Nephron progenitor cell (in vitro differentiated cells): ENCODE results near the gene TMEM255B.

Experiments used
- DNase-seq: peaks from one replicate; pipeline ENCODE4 v3.0.0; 2021
- H3K27ac Mint-ChIP-seq: 2 replicates; pipeline ENCODE4 v1.8.0; 2021; ENCODE audit warnings: mild to moderate bottlenecking, moderate library complexity, mixed read lengths
- H3K27me3 Mint-ChIP-seq: 2 replicates; pipeline ENCODE4 v1.8.0; 2021; ENCODE audit warnings: mild to moderate bottlenecking, low read depth, mixed read lengths; ENCODE audit not compliant: poor library complexity
- H3K36me3 Mint-ChIP-seq: 2 replicates; pipeline ENCODE4 v1.8.0; 2021; ENCODE audit warnings: low read depth, mixed read lengths
- H3K4me1 Mint-ChIP-seq: 2 replicates; pipeline ENCODE4 v1.8.0; 2021; ENCODE audit warnings: mixed read lengths
- H3K4me3 Mint-ChIP-seq: 2 replicates; pipeline ENCODE4 v1.8.0; 2021; ENCODE audit warnings: mild to moderate bottlenecking, moderate library complexity, mixed read lengths
- H3K9me3 Mint-ChIP-seq: 2 replicates; pipeline ENCODE4 v1.8.0; 2021; ENCODE audit warnings: mild to moderate bottlenecking, moderate library complexity, mixed read lengths
- CTCF ChIP-seq: fragments of 200-600 bp; sonication (generic); IDR thresholded peaks from 2 replicates; pipeline ENCODE4 v1.5.0; 2021; ENCODE audit warnings: antibody characterized with exemption

TMEM255B gene

GRCh38 chr13:113859311-113860050, 100.5 kb downstream of the TMEM255B start:
- Mint-ChIP-seq H3K36me3 (no peaks in the 10 kb centered on the region), H3K4me3 (peak overlapping the region; percentile 32), H3K4me1 (peaks cover 45% of the 10 kb centered on the region), H3K27ac (no peak overlapping the region), H3K9me3 (peaks cover under 1% of the 10 kb centered on the region), H3K27me3 (peaks cover 53% of the 10 kb centered on the region)
- TF ChIP-seq CTCF = no peak
- DNase-seq = no peak

- no peak for DNase-seq
- H3K4me1 Mint-ChIP-seq = peaks cover 44% of the 10 kb centered on the region
- no peak for TF ChIP-seq CTCF
- H3K4me3 Mint-ChIP-seq = peak overlapping the region; percentile 56
- peaks cover 60% of the 10 kb centered on the region for H3K27me3 Mint-ChIP-seq
- no peaks in the 10 kb centered on the region for H3K36me3 Mint-ChIP-seq
- H3K27ac Mint-ChIP-seq = no peak overlapping the region
- H3K9me3 Mint-ChIP-seq = peaks cover 5% of the 10 kb centered on the region
These were observed 101.1 kb downstream of the TMEM255B start for GRCh38 chr13:113860051-113860664.

- H3K4me3 Mint-ChIP-seq = peak overlapping the region; percentile 56
- TF ChIP-seq CTCF = no peak
- DNase-seq = peak; percentile 51
- no peaks in the 10 kb centered on the region for H3K36me3 Mint-ChIP-seq
- peaks cover 12% of the 10 kb centered on the region for H3K9me3 Mint-ChIP-seq
- H3K4me1 Mint-ChIP-seq = peaks cover 44% of the 10 kb centered on the region
- no peak overlapping the region for H3K27ac Mint-ChIP-seq
- peaks cover 67% of the 10 kb centered on the region for H3K27me3 Mint-ChIP-seq
These were observed 101.8 kb downstream of the TMEM255B start for GRCh38 chr13:113860665-113861432.

- no peak for DNase-seq
- Mint-ChIP-seq H3K27me3 (peaks cover 74% of the 10 kb centered on the region), H3K9me3 (peaks cover 15% of the 10 kb centered on the region), H3K4me3 (peak overlapping the region; percentile 55), H3K27ac (no peak overlapping the region), H3K4me1 (peaks cover 44% of the 10 kb centered on the region), H3K36me3 (no peaks in the 10 kb centered on the region)
- TF ChIP-seq CTCF = no peak
These were observed 102.5 kb downstream of the TMEM255B start for GRCh38 chr13:113861433-113862030.

- no peak overlapping the region for H3K27ac Mint-ChIP-seq
- DNase-seq = no peak
- H3K9me3 Mint-ChIP-seq = peaks cover 15% of the 10 kb centered on the region
- peaks cover 72% of the 10 kb centered on the region for H3K27me3 Mint-ChIP-seq
- peaks cover 44% of the 10 kb centered on the region for H3K4me1 Mint-ChIP-seq
- H3K4me3 Mint-ChIP-seq = peak overlapping the region; percentile 74
- no peaks in the 10 kb centered on the region for H3K36me3 Mint-ChIP-seq
- no peak for TF ChIP-seq CTCF
These were observed 103.3 kb downstream of the TMEM255B start for GRCh38 chr13:113862191-113862930.
